Liver (tissue), 3 donors: ENCODE data around the gene EIF4H.

Source experiments
- EGR1 ChIP-seq, 2 donors: IDR thresholded peaks; 2 replicates each; pipeline ENCODE4 v1.6.1; 2016 to 2018; ENCODE audit warnings: antibody characterized with exemption in 2 of 2, low read depth in 2 of 2
- FOXA1 ChIP-seq: IDR thresholded peaks from 2 replicates; pipeline ENCODE4 v1.6.1; 2016; ENCODE audit warnings: antibody characterized with exemption
- GABPA ChIP-seq, 2 donors: IDR thresholded peaks in 1 of 2; conservative IDR thresholded peaks in 1 of 2; 2 replicates each; pipeline ENCODE4 v1.6.1; 2016; ENCODE audit warnings: antibody characterized with exemption in 2 of 2, mild to moderate bottlenecking in 1 of 2, moderate library complexity in 1 of 2
- HNF4A ChIP-seq, 2 donors: conservative IDR thresholded peaks; 2 replicates each; pipeline ENCODE4 v1.6.1; 2016; ENCODE audit warnings: antibody characterized with exemption in 2 of 2, mild to moderate bottlenecking in 2 of 2
- JUND ChIP-seq, 2 donors: IDR thresholded peaks; 2 replicates each; pipeline ENCODE4 v1.6.1; 2016; ENCODE audit warnings: antibody characterized with exemption in 2 of 2
- MAX ChIP-seq: IDR thresholded peaks from 2 replicates; pipeline ENCODE4 v1.6.1; 2016; ENCODE audit warnings: antibody characterized with exemption
- RAD21 ChIP-seq, 2 donors: IDR thresholded peaks; 2 replicates each; pipeline ENCODE4 v1.6.1; 2016; ENCODE audit warnings: antibody characterized with exemption in 2 of 2, mild to moderate bottlenecking in 2 of 2
- REST ChIP-seq: IDR thresholded peaks from 2 replicates; pipeline ENCODE4 v1.6.1; 2016; ENCODE audit warnings: antibody characterized with exemption, mild to moderate bottlenecking
- TF ChIP-seq, protein P1 (sequence below): fragments of 150-350 bp; IDR thresholded peaks from 2 replicates; pipeline ENCODE4 v1.5.1; 2017; ENCODE audit warnings: improper control_type of control experiment, low read depth, low read length; ENCODE audit not compliant: missing input control
- TF ChIP-seq, protein P2 (sequence below): IDR thresholded peaks from 2 replicates; pipeline ENCODE4 v1.6.1; 2016; ENCODE audit warnings: antibody characterized with exemption
- donor health status: healthy.
- donor health status: healthy.

DNA sequence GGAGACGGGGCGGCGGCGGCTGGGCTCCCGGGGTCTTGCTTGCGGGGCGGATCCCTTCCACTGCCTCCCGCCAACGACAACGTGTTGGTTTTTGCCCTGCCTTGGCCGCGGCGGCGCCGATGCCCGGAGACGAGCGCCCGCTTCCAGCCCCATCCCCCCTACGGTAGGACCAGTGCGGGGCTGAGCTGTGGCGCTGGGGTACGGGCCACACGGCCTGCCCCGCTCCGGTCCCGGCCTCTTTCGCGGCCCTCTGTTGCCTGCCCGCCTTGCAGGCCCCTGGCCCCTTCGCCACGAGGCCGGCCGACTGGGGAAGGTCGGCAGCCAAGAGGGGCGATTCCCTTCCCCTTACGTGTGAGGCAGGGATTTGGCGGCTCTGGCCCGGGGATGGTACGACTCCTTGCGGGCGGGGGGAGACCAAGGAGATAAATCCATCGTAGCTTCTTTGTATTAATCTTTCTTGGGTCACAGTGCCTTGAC lies 488 bp downstream of the EIF4H start:
- TF ChIP-seq, protein P1, sequence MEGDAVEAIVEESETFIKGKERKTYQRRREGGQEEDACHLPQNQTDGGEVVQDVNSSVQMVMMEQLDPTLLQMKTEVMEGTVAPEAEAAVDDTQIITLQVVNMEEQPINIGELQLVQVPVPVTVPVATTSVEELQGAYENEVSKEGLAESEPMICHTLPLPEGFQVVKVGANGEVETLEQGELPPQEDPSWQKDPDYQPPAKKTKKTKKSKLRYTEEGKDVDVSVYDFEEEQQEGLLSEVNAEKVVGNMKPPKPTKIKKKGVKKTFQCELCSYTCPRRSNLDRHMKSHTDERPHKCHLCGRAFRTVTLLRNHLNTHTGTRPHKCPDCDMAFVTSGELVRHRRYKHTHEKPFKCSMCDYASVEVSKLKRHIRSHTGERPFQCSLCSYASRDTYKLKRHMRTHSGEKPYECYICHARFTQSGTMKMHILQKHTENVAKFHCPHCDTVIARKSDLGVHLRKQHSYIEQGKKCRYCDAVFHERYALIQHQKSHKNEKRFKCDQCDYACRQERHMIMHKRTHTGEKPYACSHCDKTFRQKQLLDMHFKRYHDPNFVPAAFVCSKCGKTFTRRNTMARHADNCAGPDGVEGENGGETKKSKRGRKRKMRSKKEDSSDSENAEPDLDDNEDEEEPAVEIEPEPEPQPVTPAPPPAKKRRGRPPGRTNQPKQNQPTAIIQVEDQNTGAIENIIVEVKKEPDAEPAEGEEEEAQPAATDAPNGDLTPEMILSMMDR: no peak
- TF ChIP-seq MAX (no peak), HNF4A (conservative IDR thresholded peaks at IDR 0.05) (no peak), JUND (IDR thresholded peaks at IDR 0.05) (no peak), REST (no peak), EGR1 (IDR thresholded peaks at IDR 0.05; ENCODE audit: low read depth in 2 of 2) (no peak), RAD21 (IDR thresholded peaks at IDR 0.05) (no peak), GABPA (IDR thresholded peaks at IDR 0.05 in 1 of 2, conservative IDR thresholded peaks at IDR 0.05 in 1 of 2) (no peak), FOXA1 (no peak)
- TF ChIP-seq, protein P2, sequence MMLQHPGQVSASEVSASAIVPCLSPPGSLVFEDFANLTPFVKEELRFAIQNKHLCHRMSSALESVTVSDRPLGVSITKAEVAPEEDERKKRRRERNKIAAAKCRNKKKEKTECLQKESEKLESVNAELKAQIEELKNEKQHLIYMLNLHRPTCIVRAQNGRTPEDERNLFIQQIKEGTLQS: no peak
